Sigmoid colon (tissue), 4 donors: ENCODE results near the gene GRAMD4.

Experiments
- CTCF ChIP-seq, 4 experiments: fragments of 450-650 bp in 3 of 4; fragments of 200-600 bp in 1 of 4; IDR thresholded peaks; one replicate each; pipeline ENCODE4 v1.5.1; 2016 to 2019; ENCODE audit warnings: antibody characterized with exemption in 4 of 4, mild to moderate bottlenecking in 3 of 4, moderate library complexity in 2 of 4
- EP300 ChIP-seq, 4 donors: sonication (generic); formaldehyde crosslinking; IDR thresholded peaks; one replicate each; pipeline ENCODE4 v1.6.1; 2017; ENCODE audit warnings: antibody characterized with exemption in 4 of 4
- POLR2A ChIP-seq, 2 donors: fragments of 450-650 bp; IDR thresholded peaks; one replicate each; pipeline ENCODE4 v1.6.1; 2016; ENCODE audit warnings: antibody characterized with exemption in 2 of 2, mild to moderate bottlenecking in 2 of 2, moderate library complexity in 2 of 2
- POLR2AphosphoS5 ChIP-seq, 4 donors: sonication (generic); formaldehyde crosslinking; IDR thresholded peaks; one replicate each; pipeline ENCODE4 v1.6.1; 2017; ENCODE audit warnings: antibody characterized with exemption in 4 of 4

- TF ChIP-seq CTCF (IDR thresholded peaks at IDR 0.05), result no peak
- no peak for TF ChIP-seq POLR2AphosphoS5 (IDR thresholded peaks at IDR 0.05)
- TF ChIP-seq POLR2A (IDR thresholded peaks at IDR 0.05), result no peak
- no peak for TF ChIP-seq EP300 (IDR thresholded peaks at IDR 0.05)
Measured at GRCh38 chr22:46708766-46709330, 88.7 kb downstream of the GRAMD4 start.
